GM12878 (cell line): Measurements from ENCODE around the gene RASL12. TPM values are rescaled to one million over a fixed set of nuclear protein-coding genes. Genes with fewer than 3 reads are reported as not detected.

Experiments used
- ATAC-seq: fragments of 200-7000 bp; cut with Tn5 transposase; 3 replicates; pipeline ENCODE4 v1.9.1; 2020; ENCODE audit warnings: mild to moderate bottlenecking, moderate library complexity
- BruUV-seq: library from RNA; stranded (reverse); fragments of 400-500 nt; replicated peaks from 2 replicates; lab custom pipeline; 2021; lab: Mats Ljungman, UMichigan
- CTCF ChIA-PET: fragments of 300-600 bp; sonication (Branson Sonifier 250); formaldehyde crosslinking; extraction: SDS; loops from one replicate; lab custom pipeline; 2021; ENCODE audit warnings: inconsistent platforms; lab: Yijun Ruan, JAX
- POLR2A ChIA-PET: fragments of 350-600 bp; formaldehyde crosslinking; extraction: SDS; loops from one replicate; lab custom pipeline; 2021; ENCODE audit warnings: inconsistent platforms; lab: Charles Lee
- RAD21 ChIA-PET: fragments of 300-600 bp; sonication (Branson Sonifier 250); formaldehyde crosslinking; loops from one replicate; lab custom pipeline; 2023; ENCODE audit warnings: antibody characterized with exemption; ENCODE audit not compliant: unreplicated experiment; lab: Charles Lee
- SMC1A ChIA-PET: fragments of 300-600 bp; sonication (Branson Sonifier 250); formaldehyde crosslinking; loops from one replicate; lab custom pipeline; 2023; ENCODE audit not compliant: unreplicated experiment, uncharacterized antibody; lab: Charles Lee
- DNase-seq: peaks from one replicate; pipeline ENCODE4 v3.0.0-alpha.2; 2011; ENCODE audit warnings: low read depth, low spot score
- FAIRE-seq: peaks from 3 replicates; lab custom pipeline; 2011; peaks lifted over from hg19 to GRCh38; lab: Jason Lieb, UNC
- H2AFZ ChIP-seq: 2 replicates; pipeline ENCODE4 v1.6.0; 2011; ENCODE audit warnings: low read depth, low read length, control low read depth; ENCODE audit not compliant: control insufficient read depth
- H3K27ac ChIP-seq: 2 replicates; pipeline ENCODE4 v1.5.1; 2011; ENCODE audit warnings: control low read depth; ENCODE audit not compliant: control insufficient read depth, insufficient read depth
- H3K27me3 ChIP-seq, 2 experiments: replicated peaks in 1 of 2; 2 replicates each; pipeline versions ENCODE4 v1.6.0 to v1.6.1; 2011; ENCODE audit warnings: low read length in 1 of 2; ENCODE audit not compliant: control insufficient read depth in 2 of 2, insufficient read depth in 2 of 2
- H3K36me3 ChIP-seq, 2 experiments: 2 replicates each; pipeline ENCODE4 v1.5.1; 2011; ENCODE audit warnings: low read length in 1 of 2; ENCODE audit not compliant: control insufficient read depth in 2 of 2, insufficient read depth in 2 of 2
- H3K4me1 ChIP-seq: 2 replicates; pipeline ENCODE4 v1.6.1; 2011; ENCODE audit warnings: mild to moderate bottlenecking, low read length, moderate library complexity, mixed read lengths; ENCODE audit not compliant: control insufficient read depth, insufficient read depth
- H3K4me2 ChIP-seq: 2 replicates; pipeline ENCODE4 v1.6.0; 2011; ENCODE audit warnings: control low read depth; ENCODE audit not compliant: control insufficient read depth, insufficient read depth
- H3K4me3 ChIP-seq: fragments of 200-600 bp; sonication (generic); 2 replicates; pipeline ENCODE4 v1.5.1; 2016
- H3K79me2 ChIP-seq: 2 replicates; pipeline ENCODE4 v1.6.0; 2011; ENCODE audit warnings: low read length; ENCODE audit not compliant: control insufficient read depth, insufficient read depth
- H3K9ac ChIP-seq: 2 replicates; pipeline ENCODE4 v1.8.0; 2011; ENCODE audit warnings: low read length, control low read depth, mixed read lengths; ENCODE audit not compliant: control insufficient read depth, insufficient read depth
- H3K9me3 ChIP-seq: replicated peaks from 3 replicates; pipeline ENCODE4 v1.5.1; 2011; ENCODE audit warnings: mild to moderate bottlenecking, low read length; ENCODE audit not compliant: control insufficient read depth, insufficient read depth
- H4K20me1 ChIP-seq: 2 replicates; pipeline ENCODE4 v1.6.0; 2011; ENCODE audit not compliant: control insufficient read depth, insufficient read depth
- CHD2 ChIP-seq: IDR thresholded peaks from 2 replicates; pipeline ENCODE4 v1.6.1; 2011; ENCODE audit warnings: low read depth, low read length, improper control_type of control experiment, borderline replicate concordance
- EGR1 ChIP-seq, 2 experiments: IDR thresholded peaks; 1 replicate in 1 of 2; 2 replicates in 1 of 2; pipeline ENCODE4 v1.6.1; 2011 to 2012; ENCODE audit warnings: low read depth in 2 of 2, low read length in 2 of 2, borderline replicate concordance in 1 of 2, mild to moderate bottlenecking in 1 of 2, moderate library complexity in 1 of 2
- LARP7 ChIP-seq: fragments of 450-650 bp; IDR thresholded peaks from 2 replicates; pipeline ENCODE4 v1.6.1; 2017; ENCODE audit warnings: mild to moderate bottlenecking
- MEF2A ChIP-seq: IDR thresholded peaks from 2 replicates; pipeline ENCODE4 v1.6.1; 2011; ENCODE audit warnings: low read depth, mild to moderate bottlenecking, low read length, moderate library complexity; ENCODE audit not compliant: insufficient read depth
- SIX5 ChIP-seq: IDR thresholded peaks from 2 replicates; pipeline ENCODE4 v1.6.1; 2011; ENCODE audit warnings: mild to moderate bottlenecking, low read depth, low read length, moderate library complexity; ENCODE audit not compliant: severe bottlenecking
- STAT1 ChIP-seq: fragments of 450-650 bp; conservative IDR thresholded peaks from 2 replicates; pipeline ENCODE4 v1.6.1; 2014; ENCODE audit warnings: antibody characterized with exemption, mild to moderate bottlenecking
- WGBS: methylation state at CpG from one replicate; pipeline ENCODE4 v1.1.6; 2016; ENCODE audit warnings: low lambda C conversion rate; ENCODE audit not compliant: insufficient replicate concordance, insufficient coverage; ENCODE audit errors: missing lambda C conversion rate; 5-methylcytosine and 5-hydroxymethylcytosine counted together
- in situ Hi-C: fragments of 300-500 bp; cut with MboI; formaldehyde crosslinking; loops from 9 replicates; pipeline ENCODE4 v1.14.3; 2018; ENCODE audit warnings: mixed read lengths
- intact Hi-C: fragments of 100-400 bp; cut with micrococcal nuclease; formaldehyde crosslinking; loops from one replicate; pipeline ENCODE4 v1.14.2; 2022; ENCODE audit not compliant: unreplicated experiment
- polyA plus RNA-seq, 11 experiments: library from polyadenylated mRNA; depleted of rRNA in 4 of 11; unstranded in 6 of 11; stranded (reverse) in 5 of 11; fragments of >200 nt; fragmentation: Nextera tagmentation in 4 of 11; fragmentation: Illumina TruSeq in 1 of 11; extraction: Ambion mirVana in 4 of 11; extraction: Trizol in 1 of 11; gene quantifications; 1 replicate in 1 of 11; 2 replicates in 10 of 11; pipeline versions ENCODE4 v1.2.1 to v1.2.3, GENCODE V29; 2011 to 2016; ENCODE audit warnings: inconsistent platforms in 2 of 11, missing spikeins in 2 of 11, low read depth in 1 of 11
- total RNA-seq, 4 experiments: library from RNA; depleted of rRNA in 3 of 4; stranded (reverse); fragments of >200 nt in 3 of 4; fragmentation: Illumina TruSeq in 1 of 4; extraction: Trizol in 1 of 4; gene quantifications; 2 replicates each; pipeline versions ENCODE4 v1.2.1 to v1.2.3, GENCODE V29; 2013 to 2021

Gene RASL12
- total and polyA plus RNA-seq, 10 of the 15 experiments (the other 5 are each of a cell fraction or from before 2014, with no cell fraction given) = 0.06 to 0.10 TPM; not detected in 8

GRCh38 chr15:65049418-65049840 lies 18.4 kb downstream of the RASL12 start (continued):
- peak; percentile 67 to 95 for TF ChIP-seq EGR1 (IDR thresholded peaks at IDR 0.05; ENCODE audit: borderline replicate concordance in 1 of 2, low read depth in 2 of 2, low read length in 2 of 2)
- peak; percentile 78; the same call in 1 of the 2 replicates for TF ChIP-seq CHD2
- no peak for TF ChIP-seq MEF2A

GRCh38 chr15:65048241-65048640 lies 19.6 kb downstream of the RASL12 start:
- Histone ChIP-seq H3K36me3 (no peaks in the 10 kb centered on the region), H3K4me1 (peaks cover 8% of the 10 kb centered on the region), H4K20me1 (no peaks in the 10 kb centered on the region), H3K79me2 (no peaks in the 10 kb centered on the region), H3K27ac (no peak overlapping the region), H2AFZ (no peak overlapping the region), H3K9me3 (no peaks in the 10 kb centered on the region), H3K9ac (no peak overlapping the region), H3K27me3 (no peaks in the 10 kb centered on the region), H3K4me2 (no peak overlapping the region), H3K4me3 (no peak overlapping the region)
- ChIA-PET POLR2A (interaction anchor here (0.5 to 0.6 kb wide), 3 partner anchors 59 to 203 kb away, joined by 5 to 8 read pairs (median 5); no protein-coding TSS in a partner anchor), CTCF (interaction anchor here (0.6 to 1.1 kb wide), 3 partner anchors 8 to 67 kb away, joined by 3 to 5 read pairs (median 4); partner anchors contain the start of gene UBAP1L), RAD21 (no interaction called here), SMC1A (interaction anchor here (0.7 to 1.4 kb wide), 2 partner anchors 14 kb away, joined by 3 to 6 read pairs; no protein-coding TSS in a partner anchor)
- FAIRE-seq (no peak), DNase-seq (no peak), ATAC-seq (no peak)
- TF ChIP-seq SIX5 = no peak
- TF ChIP-seq LARP7 = no peak
- no peak for TF ChIP-seq STAT1
- intact Hi-C loops (no loop called here), in situ Hi-C loops (loop anchor here (5.0 kb wide), 1 partner anchor 249 kb away; the partner anchor contains the start of gene RNU5A-1)
- WGBS = 50% methylated on average over 2 of the region's 2 CpGs
- BruUV-seq = no TSS peak
